ENCODE measurements around the gene PPP1R15A. TPM values are rescaled to one million over a fixed set of nuclear protein-coding genes. Genes with fewer than 3 reads are reported as not detected.

PPP1R15A gene
- total and polyA plus RNA-seq, 2 donors (not counting 3 experiments of a cell fraction or from before 2014, with no cell fraction given) = 42.3 to 67.4 TPM

- no peak overlapping the region for H3K9ac ChIP-seq (replicated peaks; ENCODE audit: extremely low read depth, insufficient read depth, low read length)
- H3K9me3 ChIP-seq (replicated peaks; ENCODE audit: control insufficient read depth, insufficient read depth, low read length) = no peaks in the 10 kb centered on the region
- no peaks in the 10 kb centered on the region for H4K20me1 ChIP-seq (replicated peaks; ENCODE audit: control insufficient read depth, extremely low read depth, insufficient read depth, low read length)
- intact Hi-C loops (cut with micrococcal nuclease) = no loop called here
- DNase-seq (ENCODE audit: low read depth, low spot score) (no peak), FAIRE-seq (no peak)
- no peaks in the 10 kb centered on the region for H3K36me3 ChIP-seq (ENCODE audit: control insufficient read depth in 2 of 2, extremely low read depth in 1 of 2, insufficient read depth in 2 of 2, low read length in 2 of 2)
- BruUV-seq (replicated peaks) = no TSS peak
- H3K27me3 ChIP-seq (ENCODE audit: control insufficient read depth in 2 of 2, insufficient read depth in 2 of 2, low read length in 2 of 2) = no peaks in the 10 kb centered on the region
- H3K79me2 ChIP-seq (ENCODE audit: control insufficient read depth, insufficient read depth, low read length) = no peaks in the 10 kb centered on the region
- dilution Hi-C loops (cut with MboI; ENCODE audit: extremely low pct_ligation_motif_present, low sequenced_read_pairs) = no loop called here
- no peak overlapping the region for H3K27ac ChIP-seq (ENCODE audit: insufficient read depth, low read depth, low read length)
- no peak overlapping the region for H3K4me2 ChIP-seq (ENCODE audit: insufficient read depth, low read length)
- no peaks in the 10 kb centered on the region for H3K4me1 ChIP-seq (ENCODE audit: control insufficient read depth, extremely low read depth, insufficient read depth, low read length)
- ChIA-PET POLR2A (no interaction called here), CTCF (no interaction called here)
- no peak overlapping the region for H2AFZ ChIP-seq (ENCODE audit: low read depth, low read length)
- no peaks in the 10 kb centered on the region for H3K9me1 ChIP-seq (replicated peaks; ENCODE audit: control insufficient read depth, extremely low read depth, insufficient read depth, low read length)
- no peak overlapping the region for H3K4me3 ChIP-seq (replicated peaks in 1 of 3; ENCODE audit: insufficient read depth in 1 of 3, low read depth in 1 of 3, low read length in 3 of 3)
- TF ChIP-seq POLR2A (IDR thresholded peaks at IDR 0.05; ENCODE audit: low read depth, low read length) (no peak), GATA2 (IDR thresholded peaks at IDR 0.05; ENCODE audit: insufficient read depth, insufficient read length, low read depth, low read length) (no peak), FOS (IDR thresholded peaks at IDR 0.05; ENCODE audit: borderline replicate concordance, insufficient read depth, low read length) (no peak), JUN (IDR thresholded peaks at IDR 0.05; ENCODE audit: borderline replicate concordance, insufficient read depth, insufficient read length, low read depth) (no peak), MYC (IDR thresholded peaks at IDR 0.05; ENCODE audit: low read depth, low read length) (no peak), EZH2 (IDR thresholded peaks at IDR 0.05; ENCODE audit: borderline replicate concordance, low read depth, low read length, severe bottlenecking) (no peak), POLR2AphosphoS5 (IDR thresholded peaks at IDR 0.05; ENCODE audit: insufficient read depth, low read depth, low read length) (no peak)
- TF ChIP-seq, protein P1, sequence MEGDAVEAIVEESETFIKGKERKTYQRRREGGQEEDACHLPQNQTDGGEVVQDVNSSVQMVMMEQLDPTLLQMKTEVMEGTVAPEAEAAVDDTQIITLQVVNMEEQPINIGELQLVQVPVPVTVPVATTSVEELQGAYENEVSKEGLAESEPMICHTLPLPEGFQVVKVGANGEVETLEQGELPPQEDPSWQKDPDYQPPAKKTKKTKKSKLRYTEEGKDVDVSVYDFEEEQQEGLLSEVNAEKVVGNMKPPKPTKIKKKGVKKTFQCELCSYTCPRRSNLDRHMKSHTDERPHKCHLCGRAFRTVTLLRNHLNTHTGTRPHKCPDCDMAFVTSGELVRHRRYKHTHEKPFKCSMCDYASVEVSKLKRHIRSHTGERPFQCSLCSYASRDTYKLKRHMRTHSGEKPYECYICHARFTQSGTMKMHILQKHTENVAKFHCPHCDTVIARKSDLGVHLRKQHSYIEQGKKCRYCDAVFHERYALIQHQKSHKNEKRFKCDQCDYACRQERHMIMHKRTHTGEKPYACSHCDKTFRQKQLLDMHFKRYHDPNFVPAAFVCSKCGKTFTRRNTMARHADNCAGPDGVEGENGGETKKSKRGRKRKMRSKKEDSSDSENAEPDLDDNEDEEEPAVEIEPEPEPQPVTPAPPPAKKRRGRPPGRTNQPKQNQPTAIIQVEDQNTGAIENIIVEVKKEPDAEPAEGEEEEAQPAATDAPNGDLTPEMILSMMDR (IDR thresholded peaks at IDR 0.05; ENCODE audit: extremely low read depth in 1 of 2, insufficient read depth in 1 of 2, low read depth in 1 of 2, low read length in 2 of 2) = no peak
- TF ChIP-seq, protein P2, sequence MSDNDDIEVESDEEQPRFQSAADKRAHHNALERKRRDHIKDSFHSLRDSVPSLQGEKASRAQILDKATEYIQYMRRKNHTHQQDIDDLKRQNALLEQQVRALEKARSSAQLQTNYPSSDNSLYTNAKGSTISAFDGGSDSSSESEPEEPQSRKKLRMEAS (IDR thresholded peaks at IDR 0.05; ENCODE audit: insufficient read depth, insufficient read length) = no peak
These were observed 12.3 kb upstream of the PPP1R15A start for GRCh38 chr19:48859711-48860572.

Data from endothelial cell of umbilical vein (primary cell).